ENCODE results near the gene NOP10.
"Not testable (repeated sequence)": the region's sequence is repeated elsewhere in the genome, so short reads cannot be mapped to it uniquely, and the experiment has no call there.

Gene NOP10

GRCh38 chr15:34355241-34355640, 12.3 kb upstream of the NOP10 start:
- no peak for TF ChIP-seq CTCF (IDR thresholded peaks at IDR 0.05; ENCODE audit: low read length, missing control alignments)
- no peak for DNase-seq (ENCODE audit: low read depth)
- H3K4me3 ChIP-seq (replicated peaks; ENCODE audit: low read depth, low read length): no peak overlapping the region

GRCh38 chr15:34354286-34354685, 11.3 kb upstream of the NOP10 start:
- no peak overlapping the region for H3K4me3 ChIP-seq (replicated peaks; ENCODE audit: low read depth, low read length)
- no peak for DNase-seq (ENCODE audit: low read depth)
- TF ChIP-seq CTCF (IDR thresholded peaks at IDR 0.05; ENCODE audit: low read length, missing control alignments): no peak

- TF ChIP-seq CTCF (IDR thresholded peaks at IDR 0.05; ENCODE audit: low read length, missing control alignments): no peak
- no peak overlapping the region for H3K4me3 ChIP-seq (replicated peaks; ENCODE audit: low read depth, low read length)
- DNase-seq (ENCODE audit: low read depth): no peak
These were observed 10.7 kb upstream of the NOP10 start for GRCh38 chr15:34353627-34354026.

- DNase-seq (ENCODE audit: low read depth); H3K4me3 ChIP-seq (replicated peaks; ENCODE audit: low read depth, low read length): not testable (repeated sequence)
These were observed 10.1 kb upstream of the NOP10 start for GRCh38 chr15:34352996-34353395.

- H3K4me3 ChIP-seq (replicated peaks; ENCODE audit: low read depth, low read length): no peak overlapping the region
- no peak for TF ChIP-seq CTCF (IDR thresholded peaks at IDR 0.05; ENCODE audit: low read length, missing control alignments)
- DNase-seq (ENCODE audit: low read depth): no peak
These were observed 6.8 kb upstream of the NOP10 start for GRCh38 chr15:34349769-34350168.

- no peak for TF ChIP-seq CTCF (IDR thresholded peaks at IDR 0.05; ENCODE audit: low read length, missing control alignments)
- no peak for DNase-seq (ENCODE audit: low read depth)
- no peak overlapping the region for H3K4me3 ChIP-seq (replicated peaks; ENCODE audit: low read depth, low read length)
These were observed 5.9 kb upstream of the NOP10 start for GRCh38 chr15:34348735-34349300.

GRCh38 chr15:34347951-34348638, 5.2 kb upstream of the NOP10 start:
- H3K4me3 ChIP-seq (replicated peaks; ENCODE audit: low read depth, low read length): no peak overlapping the region
- no peak for TF ChIP-seq CTCF (IDR thresholded peaks at IDR 0.05; ENCODE audit: low read length, missing control alignments)
- DNase-seq (ENCODE audit: low read depth): no peak

- not testable (repeated sequence) for DNase-seq (ENCODE audit: low read depth)
- peak overlapping the region; percentile 98 for H3K4me3 ChIP-seq (replicated peaks; ENCODE audit: low read depth, low read length)
These were observed 661 bp downstream of the NOP10 start for GRCh38 chr15:34342213-34342736.
